ENCODE data around the gene TNXB.
"Not testable (repeated sequence)": the region's sequence is repeated elsewhere in the genome, so short reads cannot be mapped to it uniquely, and the experiment has no call there.

DNA sequence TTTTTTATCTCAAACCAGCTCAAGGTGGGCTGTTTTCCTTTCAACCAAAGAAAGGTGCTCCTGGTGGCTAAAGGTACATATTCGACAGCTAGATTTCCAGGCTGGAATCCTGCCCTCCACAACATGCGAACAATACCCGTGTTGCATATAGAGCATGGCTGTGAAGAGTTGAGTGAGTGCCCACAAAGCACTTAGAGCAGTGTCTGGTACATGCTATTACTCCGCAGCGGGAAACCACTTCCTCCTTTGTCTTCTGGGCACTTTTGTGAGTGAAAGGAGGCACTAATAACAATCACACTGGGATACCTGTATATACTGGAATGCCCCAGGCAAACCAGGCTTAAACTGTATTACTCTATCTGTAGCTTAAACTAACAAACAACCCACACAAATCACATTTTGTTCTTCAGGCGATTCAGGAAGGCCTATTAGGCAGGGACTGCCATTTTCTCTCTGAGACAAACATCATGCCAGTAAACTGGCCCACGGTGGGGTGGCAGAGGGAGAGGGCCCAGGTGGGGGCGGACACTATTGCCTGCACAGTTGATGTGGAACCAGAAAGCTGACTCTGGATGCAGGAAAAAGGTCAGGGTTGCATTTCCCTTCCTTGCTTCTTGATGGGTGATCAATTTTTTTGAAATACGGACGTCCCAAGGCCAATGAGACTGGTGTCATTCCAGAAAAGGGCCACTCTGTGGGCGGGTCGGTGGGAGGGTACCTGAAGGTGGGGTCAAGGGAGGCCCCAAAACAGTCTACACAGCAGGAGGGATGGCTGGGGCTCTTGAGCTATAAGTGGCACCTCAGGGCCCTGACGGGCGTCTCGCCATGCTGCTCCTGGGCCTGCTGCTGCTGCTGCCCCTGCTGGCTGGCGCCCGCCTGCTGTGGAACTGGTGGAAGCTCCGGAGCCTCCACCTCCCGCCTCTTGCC is 71.3 kb downstream of the TNXB start, which contains the start of gene CYP21A2:
- TF ChIP-seq POLR2AphosphoS5 (IDR thresholded peaks at IDR 0.05; ENCODE audit: low read depth, low read length); CTCF (IDR thresholded peaks at IDR 0.05): not testable (repeated sequence)
